SJCRH30 (cell line): ENCODE data around the gene PIERCE2. TPM values are rescaled to one million over a fixed set of nuclear protein-coding genes. Genes with fewer than 3 reads are reported as not detected.
"Not testable (repeated sequence)": the region's sequence is repeated elsewhere in the genome, so short reads cannot be mapped to it uniquely, and the experiment has no call there.

Source experiments
- DNase-seq, 2 experiments: peaks; one replicate each; pipeline ENCODE4 v3.0.0-alpha.2; 2015 to 2020
- H3K27ac ChIP-seq: fragments of 250-450 bp; sonication (Bioruptor Pico); 2 replicates; pipeline ENCODE4 v1.5.1; 2020; ENCODE audit warnings: mild to moderate bottlenecking, moderate library complexity
- H3K27me3 ChIP-seq: fragments of 250-450 bp; sonication (Bioruptor Pico); 2 replicates; pipeline ENCODE4 v1.5.1; 2020; ENCODE audit warnings: mild to moderate bottlenecking, moderate library complexity
- H3K36me3 ChIP-seq: fragments of 250-450 bp; sonication (Bioruptor Pico); 2 replicates; pipeline ENCODE4 v1.5.1; 2020; ENCODE audit warnings: mild to moderate bottlenecking, moderate library complexity
- H3K4me1 ChIP-seq: fragments of 250-450 bp; sonication (Bioruptor Pico); 2 replicates; pipeline ENCODE4 v1.5.1; 2020; ENCODE audit warnings: mild to moderate bottlenecking, moderate library complexity
- H3K4me3 ChIP-seq: fragments of 250-450 bp; sonication (Bioruptor Pico); 2 replicates; pipeline ENCODE4 v1.5.1; 2020; ENCODE audit warnings: mild to moderate bottlenecking, moderate library complexity
- H3K9me3 ChIP-seq: fragments of 250-450 bp; sonication (Bioruptor Pico); replicated peaks from 2 replicates; pipeline ENCODE4 v1.5.1; 2020; ENCODE audit warnings: mild to moderate bottlenecking, moderate library complexity
- total RNA-seq: library from RNA; depleted of rRNA; stranded (reverse); fragments of >200 nt; shearing (Covaris generic); gene quantifications from 2 replicates; pipeline ENCODE4 v1.2.3, GENCODE V29; 2014; rRNA removed

PIERCE2 gene
- total RNA-seq, result 0.20 TPM in 1 of 2 replicates, not detected in the other

GRCh38 chr15:55408012-55408928 lies at the start of gene PIERCE2, which contains the start of gene CCPG1:
TSS of gene PIERCE2 (plus strand) at chr15:55408495. CDS start at chr15:55408769, 274 bp downstream.
TSS of gene CCPG1 (minus strand) at chr15:55408359. CDS start at chr15:55389424, 18,935 bp downstream.
- Histone ChIP-seq H3K9me3 (no peaks in the 10 kb centered on the region), H3K27me3 (no peaks in the 10 kb centered on the region), H3K4me3 (peak within 1 kb of the TSS; percentile 69), H3K4me1 (no peaks in the 10 kb centered on the region), H3K36me3 (no peaks in the 10 kb centered on the region), H3K27ac (peak within 1 kb of the TSS; percentile 29)
- DNase-seq, result peak; percentile 95

DNA sequence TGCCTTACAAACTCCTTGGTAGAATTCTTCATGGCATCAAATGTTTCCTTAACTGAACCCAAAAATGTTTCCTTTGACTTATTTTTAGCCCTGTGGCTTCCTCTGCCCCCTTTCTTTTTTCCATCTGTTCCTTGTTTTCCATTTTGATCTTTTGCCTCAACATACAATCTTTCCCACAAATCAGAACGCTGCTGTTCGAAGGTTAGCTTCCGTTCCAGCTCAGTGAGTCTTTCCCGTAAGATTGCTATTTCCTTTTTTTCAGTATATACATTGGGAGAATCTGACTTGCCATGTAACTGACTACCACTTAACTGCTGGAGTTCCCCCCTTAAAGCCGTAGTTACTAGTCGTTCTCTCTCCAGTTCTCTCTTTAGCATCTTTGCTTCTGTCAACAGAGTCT lies 48.0 kb upstream of the PIERCE2 start:
- DNase-seq, result no peak
- Histone ChIP-seq H3K9me3 (no peaks in the 10 kb centered on the region), H3K27ac (no peak overlapping the region), H3K27me3 (no peaks in the 10 kb centered on the region), H3K4me3 (no peak overlapping the region), H3K4me1 (no peaks in the 10 kb centered on the region), H3K36me3 (no peaks in the 10 kb centered on the region)

DNA sequence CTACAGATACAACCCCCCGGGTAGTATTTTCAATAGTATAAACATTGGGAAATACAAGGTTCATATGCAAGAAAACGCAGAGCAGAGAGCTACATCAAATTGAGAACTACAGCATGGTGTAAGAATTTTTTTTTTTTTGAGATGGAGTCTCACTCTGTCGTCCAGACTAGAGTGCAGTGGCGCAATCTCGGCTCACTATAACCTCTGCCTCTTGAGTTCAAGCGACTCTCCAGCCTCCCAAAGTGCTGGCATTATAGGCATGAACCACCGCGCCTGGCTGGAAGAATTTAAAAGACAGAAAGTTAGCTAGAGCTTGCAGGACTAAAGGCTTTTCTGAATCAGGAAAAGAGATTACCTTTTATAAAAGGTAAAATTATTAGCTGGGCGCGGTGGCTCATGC lies 47.2 kb upstream of the PIERCE2 start:
- Histone ChIP-seq H3K27me3 (no peaks in the 10 kb centered on the region), H3K27ac (no peak overlapping the region), H3K36me3 (no peaks in the 10 kb centered on the region), H3K4me3 (no peak overlapping the region), H3K4me1 (no peaks in the 10 kb centered on the region), H3K9me3 (no peaks in the 10 kb centered on the region)
- DNase-seq, result no peak

- Histone ChIP-seq H3K4me1 (no peaks in the 10 kb centered on the region), H3K9me3 (no peaks in the 10 kb centered on the region), H3K27me3 (no peaks in the 10 kb centered on the region), H3K27ac (no peak overlapping the region), H3K4me3 (no peak overlapping the region), H3K36me3 (no peaks in the 10 kb centered on the region)
- no peak for DNase-seq
These were observed 45.7 kb upstream of the PIERCE2 start for GRCh38 chr15:55362641-55363040.

DNA sequence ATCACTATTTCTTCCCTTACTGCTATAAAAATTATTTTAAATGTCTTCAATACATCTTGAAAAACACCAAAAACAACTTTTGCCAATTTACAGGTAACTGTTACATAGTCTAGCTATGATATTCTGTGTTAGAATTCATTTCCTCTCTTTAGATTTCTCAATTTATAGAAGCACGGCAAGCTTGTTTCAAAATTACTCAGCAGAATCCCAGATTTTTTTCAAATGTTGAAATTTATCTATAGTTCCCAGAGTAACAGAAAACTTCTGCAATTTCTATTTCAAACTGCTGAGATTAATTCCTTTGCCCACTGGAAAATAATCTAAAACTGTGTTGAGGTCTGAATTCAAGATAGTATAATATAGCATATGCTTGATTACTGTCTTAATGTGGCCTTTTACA lies 41.3 kb upstream of the PIERCE2 start:
- Histone ChIP-seq H3K36me3 (no peaks in the 10 kb centered on the region), H3K27me3 (no peaks in the 10 kb centered on the region), H3K9me3 (no peaks in the 10 kb centered on the region), H3K27ac (no peak overlapping the region), H3K4me1 (no peaks in the 10 kb centered on the region), H3K4me3 (no peak overlapping the region)
- no peak for DNase-seq

DNA sequence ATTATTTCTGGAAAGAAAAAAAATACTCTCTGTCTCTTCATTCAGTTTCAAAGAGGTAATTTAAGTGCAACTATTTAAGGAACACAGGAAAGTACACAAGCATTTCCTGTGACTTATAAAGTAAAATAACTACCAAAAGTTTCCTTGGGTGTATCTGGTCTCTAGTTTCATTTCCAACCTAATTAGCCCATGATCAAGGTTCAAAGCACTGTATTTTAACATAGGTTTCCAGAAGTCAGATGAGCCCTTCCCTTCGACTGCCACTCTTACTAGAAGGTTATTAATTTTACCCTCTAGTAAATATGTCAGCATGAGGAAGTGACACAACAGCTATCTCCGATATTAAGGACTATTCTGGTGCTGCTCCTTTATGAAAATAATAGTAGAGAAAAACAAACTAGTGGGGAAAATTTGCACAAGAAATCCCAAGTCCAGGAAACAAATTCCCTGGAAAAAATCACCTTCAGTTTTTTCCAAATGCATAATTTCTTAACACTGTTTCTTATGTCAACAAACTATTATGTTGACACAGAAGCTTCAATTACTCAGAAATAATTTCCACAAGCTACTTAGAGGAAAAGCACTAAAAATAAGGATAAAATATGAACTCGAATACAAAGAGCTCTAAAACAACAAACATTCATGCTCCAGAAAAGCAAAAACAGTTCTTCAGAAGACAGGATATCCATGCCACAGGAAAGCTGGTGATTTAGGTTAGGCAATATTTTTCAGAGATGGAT lies 35.4 kb upstream of the PIERCE2 start:
- DNase-seq, result no peak
- H3K9me3 ChIP-seq, result no peaks in the 10 kb centered on the region
- no peaks in the 10 kb centered on the region for H3K36me3 ChIP-seq
- no peaks in the 10 kb centered on the region for H3K4me1 ChIP-seq
- no peak overlapping the region for H3K4me3 ChIP-seq
- no peaks in the 10 kb centered on the region for H3K27me3 ChIP-seq
- no peak overlapping the region for H3K27ac ChIP-seq

- no peak for DNase-seq
- H3K4me3 ChIP-seq, result no peak overlapping the region
- no peaks in the 10 kb centered on the region for H3K4me1 ChIP-seq
- H3K27ac ChIP-seq, result no peak overlapping the region
- H3K9me3 ChIP-seq, result no peaks in the 10 kb centered on the region
- no peaks in the 10 kb centered on the region for H3K27me3 ChIP-seq
- no peaks in the 10 kb centered on the region for H3K36me3 ChIP-seq
These were observed 29.2 kb upstream of the PIERCE2 start for GRCh38 chr15:55379095-55379494.

- Histone ChIP-seq H3K4me3 (no peak overlapping the region), H3K27me3 (no peaks in the 10 kb centered on the region), H3K9me3 (no peaks in the 10 kb centered on the region), H3K4me1 (no peaks in the 10 kb centered on the region), H3K27ac (no peak overlapping the region), H3K36me3 (no peaks in the 10 kb centered on the region)
- DNase-seq, result no peak
These were observed 26.7 kb upstream of the PIERCE2 start for GRCh38 chr15:55381595-55381994.

- Histone ChIP-seq H3K4me1 (no peaks in the 10 kb centered on the region), H3K27me3 (no peaks in the 10 kb centered on the region), H3K27ac (no peak overlapping the region), H3K9me3 (no peaks in the 10 kb centered on the region), H3K36me3 (no peaks in the 10 kb centered on the region), H3K4me3 (no peak overlapping the region)
- DNase-seq, result no peak
These were observed 24.6 kb upstream of the PIERCE2 start for GRCh38 chr15:55383687-55384086.

DNA sequence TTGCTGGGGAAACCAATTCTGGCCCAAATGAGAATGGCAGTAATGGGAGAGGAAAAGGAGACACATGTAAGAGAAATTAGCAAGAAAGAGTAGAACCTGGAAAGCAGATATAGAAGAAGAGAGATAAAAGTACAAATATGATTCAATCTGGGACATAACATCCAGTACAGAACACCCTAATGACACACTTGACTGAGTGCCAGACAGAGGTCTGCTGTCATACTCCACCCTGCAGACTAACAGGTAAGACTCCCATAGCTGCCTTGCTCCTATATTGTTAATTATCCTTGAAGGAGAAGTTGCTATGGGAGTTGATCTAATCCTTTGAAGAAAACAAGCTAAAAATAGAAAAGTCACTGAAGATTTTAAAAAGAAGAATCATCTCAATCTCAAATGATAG lies 21.3 kb upstream of the PIERCE2 start:
- Histone ChIP-seq H3K27me3 (no peaks in the 10 kb centered on the region), H3K4me1 (no peaks in the 10 kb centered on the region), H3K36me3 (no peaks in the 10 kb centered on the region), H3K27ac (no peak overlapping the region), H3K4me3 (no peak overlapping the region), H3K9me3 (no peaks in the 10 kb centered on the region)
- no peak for DNase-seq

DNA sequence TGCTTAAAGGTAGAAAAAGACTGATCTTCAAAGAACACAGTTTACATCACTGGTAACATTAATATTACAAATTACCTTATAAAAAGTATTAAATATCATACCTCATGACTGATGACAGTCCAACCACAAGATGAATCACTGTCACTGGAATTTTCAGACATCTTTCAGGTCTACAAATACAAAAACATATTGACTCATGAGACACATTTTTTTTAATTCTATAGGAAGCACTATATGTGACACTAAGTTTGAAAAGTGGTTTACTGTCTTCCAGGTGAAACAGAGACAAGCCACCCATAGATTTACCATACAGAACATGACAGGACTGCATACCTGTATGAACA lies 19.1 kb upstream of the PIERCE2 start:
- DNase-seq, result no peak
- H3K4me1 ChIP-seq, result no peaks in the 10 kb centered on the region
- H3K27ac ChIP-seq, result no peak overlapping the region
- no peaks in the 10 kb centered on the region for H3K36me3 ChIP-seq
- no peaks in the 10 kb centered on the region for H3K9me3 ChIP-seq
- H3K4me3 ChIP-seq, result no peak overlapping the region
- no peaks in the 10 kb centered on the region for H3K27me3 ChIP-seq

DNA sequence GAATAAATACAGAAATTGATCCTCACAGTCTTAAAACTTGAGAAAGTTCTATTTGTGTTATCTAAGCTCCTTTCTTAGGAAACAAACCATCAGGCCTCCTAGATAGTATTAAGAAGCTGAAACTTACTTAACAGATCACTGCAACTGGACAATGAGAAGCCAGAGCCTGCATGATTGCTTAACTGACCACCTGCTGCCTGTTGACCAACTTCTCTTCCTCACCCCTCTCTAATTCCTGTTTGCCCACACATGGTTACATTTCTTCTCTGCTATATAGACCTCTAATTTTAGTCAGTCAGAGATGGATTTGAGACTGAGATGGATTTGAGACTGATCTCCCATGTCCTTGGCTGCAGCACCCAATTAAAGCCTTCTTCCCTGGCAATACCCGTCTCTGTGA lies 13.6 kb upstream of the PIERCE2 start:
- Histone ChIP-seq H3K27ac (no peak overlapping the region), H3K27me3 (no peaks in the 10 kb centered on the region), H3K36me3 (no peaks in the 10 kb centered on the region), H3K4me1 (no peaks in the 10 kb centered on the region), H3K4me3 (no peak overlapping the region), H3K9me3 (no peaks in the 10 kb centered on the region)
- DNase-seq, result peak in 1 of 2 experiments; percentile 4

DNA sequence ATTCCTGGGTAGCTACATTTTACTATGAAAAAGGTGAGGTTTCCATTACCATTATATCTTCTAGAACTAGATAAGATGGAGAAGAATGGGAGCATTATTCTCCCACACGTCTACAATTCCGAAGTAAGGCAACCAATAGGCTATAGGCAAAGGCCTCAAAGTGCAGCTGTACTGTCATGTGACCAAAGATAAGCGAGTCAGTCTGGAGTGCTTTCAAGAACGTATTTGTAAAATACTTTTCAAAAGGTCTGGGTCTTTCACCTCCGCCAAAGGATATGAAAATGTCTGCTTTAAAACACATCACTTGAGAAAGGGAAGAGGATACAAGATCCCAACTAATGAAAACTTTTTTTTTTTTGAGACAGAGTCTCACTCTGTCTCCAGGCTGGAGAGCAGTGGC lies 10.1 kb upstream of the PIERCE2 start:
- DNase-seq, result no peak
- H3K27ac ChIP-seq, result no peak overlapping the region
- no peaks in the 10 kb centered on the region for H3K27me3 ChIP-seq
- H3K4me1 ChIP-seq, result no peaks in the 10 kb centered on the region
- no peaks in the 10 kb centered on the region for H3K9me3 ChIP-seq
- H3K4me3 ChIP-seq, result no peak overlapping the region
- H3K36me3 ChIP-seq, result no peaks in the 10 kb centered on the region

- not testable (repeated sequence) for H3K27ac ChIP-seq, H3K4me3 ChIP-seq, H3K27me3 ChIP-seq, H3K9me3 ChIP-seq, H3K4me1 ChIP-seq, DNase-seq, H3K36me3 ChIP-seq
These were observed 8.2 kb upstream of the PIERCE2 start for GRCh38 chr15:55400050-55400449.

DNA sequence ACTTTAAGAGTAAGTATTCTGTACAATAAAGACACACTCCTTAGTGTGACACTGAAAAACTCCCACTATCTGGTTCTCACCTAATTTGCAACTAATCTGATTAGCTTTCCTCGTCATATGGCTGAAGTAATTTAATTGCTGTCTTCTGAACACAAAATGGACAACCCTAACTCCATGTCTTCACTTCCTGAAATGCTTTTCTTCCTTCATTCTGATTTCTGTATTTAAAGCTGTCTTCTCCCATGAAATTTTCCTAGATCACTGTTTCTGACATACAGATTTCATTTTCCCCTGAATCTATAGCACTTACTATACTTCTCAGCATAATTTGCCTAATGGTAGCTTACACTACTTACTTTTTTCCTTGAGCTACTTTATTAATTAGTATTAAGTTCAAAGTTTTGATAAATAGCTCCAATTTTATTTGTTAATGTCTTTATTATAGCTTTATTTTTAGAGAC lies 6.5 kb upstream of the PIERCE2 start:
- H3K9me3 ChIP-seq, result no peaks in the 10 kb centered on the region
- no peaks in the 10 kb centered on the region for H3K27me3 ChIP-seq
- H3K27ac ChIP-seq, result no peak overlapping the region
- no peak for DNase-seq
- no peaks in the 10 kb centered on the region for H3K36me3 ChIP-seq
- no peak overlapping the region for H3K4me3 ChIP-seq
- no peaks in the 10 kb centered on the region for H3K4me1 ChIP-seq
